GM23338 (cell line): ENCODE results near the gene MMP25.

Experiments
- CREB1 ChIP-seq: fragments of 250-450 bp; sonication (Bioruptor Pico); IDR thresholded peaks from 2 replicates; pipeline ENCODE4 v1.5.0; 2020; ENCODE audit warnings: low read depth, mild to moderate bottlenecking, moderate library complexity
- CTCF ChIP-seq, 2 experiments: fragments of 200-600 bp in 1 of 2; sonication (generic) in 1 of 2; conservative IDR thresholded peaks; 2 replicates each; pipeline versions ENCODE4 v1.5.1 to v1.6.1; 2016 to 2017; ENCODE audit warnings: antibody characterized with exemption in 2 of 2, low read depth in 2 of 2, mild to moderate bottlenecking in 2 of 2, moderate library complexity in 1 of 2
- EZH2 ChIP-seq: fragments of 200-600 bp; sonication (generic); IDR thresholded peaks from one replicate; pipeline ENCODE4 v1.8.0; 2017; ENCODE audit warnings: antibody characterized with exemption, mild to moderate bottlenecking, low read depth; ENCODE audit not compliant: unreplicated experiment
- EZH2phosphoT487 ChIP-seq: fragments of 200-600 bp; sonication (generic); IDR thresholded peaks from one replicate; pipeline ENCODE4 v1.8.1; 2018; ENCODE audit warnings: antibody characterized with exemption; ENCODE audit not compliant: unreplicated experiment
- NANOG ChIP-seq: IDR thresholded peaks from 2 replicates; pipeline ENCODE4 v1.6.1; 2016; ENCODE audit warnings: antibody characterized with exemption, borderline replicate concordance
- POLR2AphosphoS5 ChIP-seq: IDR thresholded peaks from 2 replicates; pipeline ENCODE4 v1.6.1; 2016; ENCODE audit warnings: antibody characterized with exemption, low read depth
- TF ChIP-seq, protein P1 (sequence below): IDR thresholded peaks from one replicate; pipeline ENCODE4 v1.6.1; 2018; ENCODE audit warnings: antibody characterized with exemption; ENCODE audit not compliant: unreplicated experiment
- TF ChIP-seq, protein P2 (sequence below): IDR thresholded peaks from 2 replicates; pipeline ENCODE4 v1.6.1; 2016; ENCODE audit warnings: antibody characterized with exemption

DNA sequence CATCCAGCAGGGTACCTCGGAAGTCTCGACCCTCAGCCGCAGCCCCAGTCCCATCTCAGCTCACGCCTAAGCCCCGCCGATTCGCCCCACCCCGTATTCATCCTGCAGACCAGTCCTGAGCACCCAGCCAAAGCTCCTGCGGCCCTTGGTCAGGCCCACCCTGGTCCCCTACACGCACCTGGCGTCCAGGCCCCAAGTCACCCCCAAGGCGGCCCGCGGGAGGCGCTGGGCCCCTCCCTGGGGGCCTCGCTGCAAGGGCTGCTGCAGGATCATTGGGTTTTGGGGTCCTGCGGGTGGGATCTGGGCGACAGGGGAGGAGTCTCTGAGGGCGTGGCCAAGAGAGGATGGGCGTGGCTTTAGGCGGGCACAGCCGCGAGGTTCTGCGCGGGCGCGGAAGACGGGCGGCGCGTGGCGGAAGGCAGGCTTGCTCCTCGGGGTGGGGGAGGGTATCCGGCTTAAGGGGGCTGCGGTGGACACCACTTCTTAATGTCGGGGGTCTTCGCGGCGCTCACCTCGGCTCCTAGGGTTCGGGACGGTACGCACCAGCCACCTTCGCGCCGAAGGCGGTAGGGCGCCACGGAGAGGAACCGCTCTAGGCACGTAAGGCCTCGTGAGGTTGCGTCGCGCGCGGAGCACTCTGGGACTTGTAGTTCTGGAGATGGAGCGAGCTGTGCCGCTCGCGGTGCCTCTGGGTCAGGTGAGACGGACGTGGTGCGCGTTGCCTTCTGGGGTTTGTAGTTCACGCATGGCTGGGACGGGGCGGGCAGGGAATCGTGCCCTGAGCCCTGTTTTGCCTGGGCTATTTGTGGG lies 22.5 kb upstream of the MMP25 start, which contains the start of the genes HCFC1R1 and THOC6:
- no peak for TF ChIP-seq CTCF (conservative IDR thresholded peaks at IDR 0.05; ENCODE audit: low read depth in 2 of 2)
- TF ChIP-seq EZH2phosphoT487: no peak
- TF ChIP-seq POLR2AphosphoS5: peak; percentile 86
- no peak for TF ChIP-seq EZH2
- TF ChIP-seq CREB1: peak; percentile 88
- TF ChIP-seq, protein P1, sequence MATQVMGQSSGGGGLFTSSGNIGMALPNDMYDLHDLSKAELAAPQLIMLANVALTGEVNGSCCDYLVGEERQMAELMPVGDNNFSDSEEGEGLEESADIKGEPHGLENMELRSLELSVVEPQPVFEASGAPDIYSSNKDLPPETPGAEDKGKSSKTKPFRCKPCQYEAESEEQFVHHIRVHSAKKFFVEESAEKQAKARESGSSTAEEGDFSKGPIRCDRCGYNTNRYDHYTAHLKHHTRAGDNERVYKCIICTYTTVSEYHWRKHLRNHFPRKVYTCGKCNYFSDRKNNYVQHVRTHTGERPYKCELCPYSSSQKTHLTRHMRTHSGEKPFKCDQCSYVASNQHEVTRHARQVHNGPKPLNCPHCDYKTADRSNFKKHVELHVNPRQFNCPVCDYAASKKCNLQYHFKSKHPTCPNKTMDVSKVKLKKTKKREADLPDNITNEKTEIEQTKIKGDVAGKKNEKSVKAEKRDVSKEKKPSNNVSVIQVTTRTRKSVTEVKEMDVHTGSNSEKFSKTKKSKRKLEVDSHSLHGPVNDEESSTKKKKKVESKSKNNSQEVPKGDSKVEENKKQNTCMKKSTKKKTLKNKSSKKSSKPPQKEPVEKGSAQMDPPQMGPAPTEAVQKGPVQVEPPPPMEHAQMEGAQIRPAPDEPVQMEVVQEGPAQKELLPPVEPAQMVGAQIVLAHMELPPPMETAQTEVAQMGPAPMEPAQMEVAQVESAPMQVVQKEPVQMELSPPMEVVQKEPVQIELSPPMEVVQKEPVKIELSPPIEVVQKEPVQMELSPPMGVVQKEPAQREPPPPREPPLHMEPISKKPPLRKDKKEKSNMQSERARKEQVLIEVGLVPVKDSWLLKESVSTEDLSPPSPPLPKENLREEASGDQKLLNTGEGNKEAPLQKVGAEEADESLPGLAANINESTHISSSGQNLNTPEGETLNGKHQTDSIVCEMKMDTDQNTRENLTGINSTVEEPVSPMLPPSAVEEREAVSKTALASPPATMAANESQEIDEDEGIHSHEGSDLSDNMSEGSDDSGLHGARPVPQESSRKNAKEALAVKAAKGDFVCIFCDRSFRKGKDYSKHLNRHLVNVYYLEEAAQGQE: no peak
- TF ChIP-seq, protein P2, sequence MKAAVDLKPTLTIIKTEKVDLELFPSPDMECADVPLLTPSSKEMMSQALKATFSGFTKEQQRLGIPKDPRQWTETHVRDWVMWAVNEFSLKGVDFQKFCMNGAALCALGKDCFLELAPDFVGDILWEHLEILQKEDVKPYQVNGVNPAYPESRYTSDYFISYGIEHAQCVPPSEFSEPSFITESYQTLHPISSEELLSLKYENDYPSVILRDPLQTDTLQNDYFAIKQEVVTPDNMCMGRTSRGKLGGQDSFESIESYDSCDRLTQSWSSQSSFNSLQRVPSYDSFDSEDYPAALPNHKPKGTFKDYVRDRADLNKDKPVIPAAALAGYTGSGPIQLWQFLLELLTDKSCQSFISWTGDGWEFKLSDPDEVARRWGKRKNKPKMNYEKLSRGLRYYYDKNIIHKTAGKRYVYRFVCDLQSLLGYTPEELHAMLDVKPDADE: peak; percentile 99
- TF ChIP-seq NANOG: no peak
